Skeletal muscle satellite cell (primary cell): ENCODE data around the gene TBC1D21. TPM values are rescaled to one million over a fixed set of nuclear protein-coding genes. Genes with fewer than 3 reads are reported as not detected.

Experiments
- H3K27me3 ChIP-seq: 2 replicates; pipeline ENCODE4 v1.7.0; 2013; ENCODE audit warnings: low read length; ENCODE audit not compliant: control insufficient read depth, insufficient read depth
- H3K36me3 ChIP-seq: 2 replicates; pipeline ENCODE4 v1.7.0; 2013; ENCODE audit warnings: mild to moderate bottlenecking, control low read depth, low read length; ENCODE audit not compliant: insufficient read depth
- H3K4me1 ChIP-seq: 2 replicates; pipeline ENCODE4 v1.7.0; 2013; ENCODE audit warnings: low read length; ENCODE audit not compliant: control insufficient read depth, insufficient read depth
- H3K4me2 ChIP-seq: 2 replicates; pipeline ENCODE4 v1.7.0; 2013; ENCODE audit warnings: mild to moderate bottlenecking, low read length
- H3K4me3 ChIP-seq: 2 replicates; pipeline ENCODE4 v1.7.0; 2013; ENCODE audit warnings: low read length
- H3K9ac ChIP-seq: 2 replicates; pipeline ENCODE4 v1.7.0; 2013; ENCODE audit warnings: mild to moderate bottlenecking, low read depth, low read length, moderate library complexity
- H3K9me3 ChIP-seq: replicated peaks from 2 replicates; pipeline ENCODE4 v1.7.0; 2013; ENCODE audit warnings: mild to moderate bottlenecking, control low read depth, low read length
- total RNA-seq: library from RNA; depleted of rRNA; stranded (reverse); fragments of >200 nt; gene quantifications from 2 replicates; pipeline ENCODE4 v1.2.3, GENCODE V29; 2012; rRNA removed

Gene TBC1D21, protein sequence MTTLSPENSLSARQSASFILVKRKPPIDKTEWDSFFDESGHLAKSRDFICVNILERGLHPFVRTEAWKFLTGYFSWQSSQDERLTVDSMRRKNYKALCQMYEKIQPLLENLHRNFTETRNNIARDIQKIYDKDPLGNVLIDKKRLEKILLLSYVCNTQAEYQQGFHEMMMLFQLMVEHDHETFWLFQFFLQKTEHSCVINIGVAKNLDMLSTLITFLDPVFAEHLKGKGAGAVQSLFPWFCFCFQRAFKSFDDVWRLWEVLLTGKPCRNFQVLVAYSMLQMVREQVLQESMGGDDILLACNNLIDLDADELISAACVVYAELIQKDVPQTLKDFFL
- total RNA-seq = not detected in 2 replicates

DNA sequence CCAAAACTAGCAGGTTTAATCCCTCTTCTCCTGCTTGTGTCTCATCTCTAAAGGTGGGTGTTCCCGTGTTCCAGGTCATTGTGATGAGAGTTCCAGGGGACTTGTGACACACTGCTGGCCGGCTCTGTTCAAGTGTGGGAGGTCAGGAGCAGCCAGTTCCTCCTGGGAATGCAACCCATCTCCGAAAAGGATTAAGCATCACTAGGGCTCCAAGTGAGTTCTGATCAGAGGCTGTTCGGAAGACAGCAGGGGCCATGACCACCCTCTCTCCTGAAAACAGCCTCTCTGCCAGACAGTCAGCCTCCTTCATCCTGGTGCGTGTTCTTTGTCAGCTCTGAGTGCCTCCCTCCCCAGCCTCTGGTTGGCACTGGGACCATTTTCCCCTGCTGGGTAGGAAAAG, at the start of gene TBC1D21:
TBC1D21 (plus strand) TSS at position 109 of the 400 bp plus-strand sequence; CDS start at position 255, 146 bp downstream.
- Histone ChIP-seq H3K9me3 (no peaks in the 10 kb centered on the region), H3K4me3 (no peak within 1 kb of the TSS), H3K27me3 (peaks cover 73% of the 10 kb centered on the region), H3K4me2 (no peak within 1 kb of the TSS), H3K36me3 (no peaks in the 10 kb centered on the region), H3K9ac (no peak within 1 kb of the TSS), H3K4me1 (no peaks in the 10 kb centered on the region)

DNA sequence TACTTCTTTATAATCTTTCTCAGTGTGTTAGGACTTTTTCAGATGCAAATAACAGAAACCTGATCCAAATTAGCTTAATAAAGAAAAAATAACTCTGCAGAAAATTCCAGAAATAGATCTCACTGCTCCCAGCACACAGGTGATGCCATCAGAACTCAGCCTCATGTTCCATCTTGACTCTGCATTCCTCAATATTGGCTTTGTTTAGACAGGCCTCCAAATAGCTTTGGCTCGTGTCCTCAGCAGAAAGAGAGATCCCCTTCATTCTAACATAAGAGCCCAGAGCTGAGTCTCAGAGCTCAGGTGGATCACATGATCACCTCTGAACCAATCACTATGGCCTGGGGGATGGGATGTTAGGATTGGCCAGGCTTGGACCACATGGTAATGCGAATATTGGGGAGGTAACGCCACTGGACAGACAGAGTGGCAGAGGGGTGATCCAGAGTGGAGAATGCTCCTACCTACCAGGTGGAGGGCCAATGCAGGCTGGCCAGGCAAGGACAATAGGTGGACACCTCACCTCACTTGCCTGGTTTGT, 46.6 kb upstream of the TBC1D21 start:
- peaks cover 28% of the 10 kb centered on the region for H3K27me3 ChIP-seq
- H3K9ac ChIP-seq = no peak overlapping the region
- no peaks in the 10 kb centered on the region for H3K4me1 ChIP-seq
- no peaks in the 10 kb centered on the region for H3K9me3 ChIP-seq
- no peak overlapping the region for H3K4me3 ChIP-seq
- no peaks in the 10 kb centered on the region for H3K36me3 ChIP-seq
- no peak overlapping the region for H3K4me2 ChIP-seq

DNA sequence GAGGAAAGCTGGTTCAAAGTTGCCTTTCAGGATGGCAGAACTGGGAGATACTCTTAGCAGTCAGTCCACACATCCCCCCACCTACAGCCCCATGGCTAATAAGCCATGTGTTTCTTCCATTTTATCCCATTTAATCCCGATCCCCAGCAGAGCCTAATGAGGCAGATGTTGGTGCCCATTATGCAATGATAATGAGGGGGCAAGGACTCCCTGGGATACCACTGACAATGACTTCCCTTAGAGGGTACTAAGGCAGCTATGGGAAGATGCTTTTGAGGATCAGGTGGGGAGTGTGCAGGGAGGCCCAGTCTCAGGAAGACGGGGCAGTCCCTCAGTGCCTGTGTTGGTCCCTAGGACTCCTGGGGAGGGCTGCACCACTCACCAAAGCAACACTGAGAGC, 43.8 kb upstream of the TBC1D21 start:
- peaks cover 38% of the 10 kb centered on the region for H3K27me3 ChIP-seq
- H3K9ac ChIP-seq = no peak overlapping the region
- no peak overlapping the region for H3K4me2 ChIP-seq
- H3K4me1 ChIP-seq = no peaks in the 10 kb centered on the region
- H3K4me3 ChIP-seq = no peak overlapping the region
- no peaks in the 10 kb centered on the region for H3K36me3 ChIP-seq
- H3K9me3 ChIP-seq = no peaks in the 10 kb centered on the region

DNA sequence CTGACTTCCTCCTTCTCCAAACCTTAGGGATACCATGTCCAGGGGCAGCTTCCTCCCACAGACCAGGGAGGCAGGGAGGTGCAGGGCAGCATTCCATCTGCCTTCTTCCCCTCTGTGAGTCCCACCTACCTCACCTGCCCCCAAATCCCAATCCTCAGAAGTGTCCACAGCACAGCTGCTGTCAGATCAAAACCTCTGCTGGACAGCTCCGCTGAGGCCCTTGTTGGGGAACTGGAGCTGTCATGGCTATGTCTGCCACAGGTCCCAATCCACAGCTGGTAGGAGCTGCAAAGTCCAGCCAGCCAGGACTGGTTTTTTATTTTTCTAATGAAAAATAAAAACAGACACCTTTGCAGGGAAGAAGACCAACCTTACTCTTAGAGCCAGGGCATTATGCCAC, 40.7 kb upstream of the TBC1D21 start:
- Histone ChIP-seq H3K9ac (no peak overlapping the region), H3K4me2 (no peak overlapping the region), H3K36me3 (no peaks in the 10 kb centered on the region), H3K4me3 (no peak overlapping the region), H3K27me3 (peaks cover 60% of the 10 kb centered on the region), H3K9me3 (no peaks in the 10 kb centered on the region), H3K4me1 (no peaks in the 10 kb centered on the region)

DNA sequence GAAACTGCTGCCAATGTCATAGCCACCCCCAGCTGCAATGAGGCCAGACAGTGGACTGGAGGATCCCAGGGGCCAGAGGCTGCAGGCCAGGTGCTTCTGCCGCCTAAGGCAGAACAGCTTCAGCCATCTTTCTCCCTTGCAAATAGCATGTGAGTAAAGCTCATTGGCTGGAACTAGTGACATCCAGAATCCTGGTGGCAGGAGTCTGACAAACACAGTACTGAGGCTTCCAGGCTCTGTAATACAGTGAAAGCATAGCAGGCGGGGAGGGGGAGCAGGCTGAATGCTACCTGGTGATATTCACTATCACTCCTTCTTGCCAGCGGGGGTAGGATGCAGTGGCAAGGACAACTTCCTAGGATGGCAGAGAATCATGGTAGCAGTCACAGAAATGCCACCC, 36.5 kb upstream of the TBC1D21 start:
- Histone ChIP-seq H3K9ac (no peak overlapping the region), H3K27me3 (peaks cover 79% of the 10 kb centered on the region), H3K4me1 (no peaks in the 10 kb centered on the region), H3K4me2 (no peak overlapping the region), H3K4me3 (no peak overlapping the region), H3K36me3 (no peaks in the 10 kb centered on the region), H3K9me3 (no peaks in the 10 kb centered on the region)

DNA sequence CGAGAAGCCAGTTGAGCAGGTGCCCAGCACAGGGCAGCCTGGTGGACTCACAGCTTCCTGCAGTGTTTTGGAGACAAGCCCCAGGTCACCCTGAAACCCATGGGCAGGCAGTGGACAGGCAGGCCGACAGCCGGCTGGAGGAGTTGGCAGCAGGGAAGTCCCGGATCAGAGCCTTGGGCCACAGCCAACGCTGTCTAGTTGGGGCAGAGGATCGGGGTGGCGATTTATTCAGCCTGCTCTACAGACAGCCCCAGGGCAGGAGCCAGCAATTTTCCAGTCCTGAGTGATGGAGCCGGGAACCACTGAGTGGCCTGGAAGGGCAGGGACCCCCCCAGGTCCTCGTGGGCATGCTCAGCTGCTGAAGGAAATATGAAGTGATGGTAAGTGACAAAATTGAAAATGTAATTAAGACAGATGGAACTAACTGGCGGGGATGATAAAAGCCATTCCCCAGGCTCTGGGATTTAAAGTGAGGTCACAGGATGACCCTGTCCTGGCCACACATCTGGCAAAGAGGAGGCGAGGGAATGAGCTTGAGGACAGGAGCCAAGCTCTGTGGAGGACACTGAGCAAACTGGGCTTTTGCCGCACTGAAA, 34.4 kb upstream of the TBC1D21 start:
- Histone ChIP-seq H3K4me3 (no peak overlapping the region), H3K27me3 (peaks cover 81% of the 10 kb centered on the region), H3K9me3 (no peaks in the 10 kb centered on the region), H3K4me1 (no peaks in the 10 kb centered on the region), H3K4me2 (no peak overlapping the region), H3K36me3 (no peaks in the 10 kb centered on the region), H3K9ac (no peak overlapping the region)

DNA sequence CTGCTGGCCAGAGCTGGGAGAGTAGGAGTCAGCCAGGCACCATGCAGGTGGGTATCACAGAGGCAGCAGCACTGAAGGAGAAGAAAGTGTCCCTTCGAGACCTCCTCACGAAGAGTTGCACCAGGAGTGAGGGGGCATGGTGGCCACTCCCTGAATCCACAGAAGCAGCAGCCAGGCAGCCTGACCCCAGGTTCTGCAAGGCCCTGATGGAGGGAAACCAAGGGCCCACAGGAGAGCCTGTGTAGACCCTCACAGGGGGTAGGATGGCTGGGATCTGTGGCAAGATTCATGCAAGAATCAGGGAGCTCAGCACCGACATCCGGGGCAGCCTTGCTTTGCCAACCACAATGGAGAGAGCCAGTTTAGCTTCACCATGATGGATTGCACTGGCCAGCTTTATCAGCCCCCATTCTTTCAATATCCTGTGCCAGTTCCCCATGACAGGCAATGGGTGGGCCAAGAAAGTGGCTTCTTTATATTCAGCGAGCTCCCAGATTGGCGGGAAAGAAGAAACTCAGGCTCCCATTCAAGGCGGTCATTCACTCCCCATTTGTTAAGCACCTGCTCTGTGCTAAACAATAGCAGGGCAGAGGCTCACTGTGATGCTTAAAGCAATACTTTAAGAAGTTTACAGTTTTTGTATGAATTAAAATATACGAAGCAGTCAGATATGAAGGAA, 33.5 kb upstream of the TBC1D21 start:
- Histone ChIP-seq H3K4me3 (no peak overlapping the region), H3K9me3 (no peaks in the 10 kb centered on the region), H3K4me2 (no peak overlapping the region)

DNA sequence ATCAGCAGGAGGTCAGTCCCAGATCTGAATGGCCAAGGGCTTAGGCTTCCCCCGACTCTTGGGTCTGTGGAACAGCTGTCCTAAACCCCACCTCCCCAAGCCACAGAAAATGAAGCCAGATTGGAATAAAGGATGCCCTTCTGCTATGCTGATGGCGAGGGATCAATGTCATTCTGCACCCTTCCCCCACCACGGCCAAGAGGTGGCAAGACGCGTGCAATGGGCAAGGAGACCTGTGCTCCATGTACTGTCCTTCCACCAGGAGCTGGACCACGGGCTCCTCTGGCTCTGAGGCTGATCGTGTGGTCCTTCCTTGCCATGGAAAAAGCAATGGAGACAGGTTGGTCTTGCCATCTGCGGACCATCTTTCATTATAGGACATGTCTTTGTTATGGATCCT, 32.6 kb upstream of the TBC1D21 start:
- no peak overlapping the region for H3K4me3 ChIP-seq
- H3K9ac ChIP-seq = no peak overlapping the region
- H3K9me3 ChIP-seq = no peaks in the 10 kb centered on the region
- H3K4me2 ChIP-seq = no peak overlapping the region
- no peaks in the 10 kb centered on the region for H3K36me3 ChIP-seq
- H3K27me3 ChIP-seq = peaks cover 72% of the 10 kb centered on the region
- H3K4me1 ChIP-seq = no peaks in the 10 kb centered on the region

More for the DNA sequence above, 33.5 kb upstream of the TBC1D21 start:
- no peak overlapping the region for H3K9ac ChIP-seq
- no peaks in the 10 kb centered on the region for H3K36me3 ChIP-seq
- no peaks in the 10 kb centered on the region for H3K4me1 ChIP-seq
- H3K27me3 ChIP-seq = peaks cover 76% of the 10 kb centered on the region

DNA sequence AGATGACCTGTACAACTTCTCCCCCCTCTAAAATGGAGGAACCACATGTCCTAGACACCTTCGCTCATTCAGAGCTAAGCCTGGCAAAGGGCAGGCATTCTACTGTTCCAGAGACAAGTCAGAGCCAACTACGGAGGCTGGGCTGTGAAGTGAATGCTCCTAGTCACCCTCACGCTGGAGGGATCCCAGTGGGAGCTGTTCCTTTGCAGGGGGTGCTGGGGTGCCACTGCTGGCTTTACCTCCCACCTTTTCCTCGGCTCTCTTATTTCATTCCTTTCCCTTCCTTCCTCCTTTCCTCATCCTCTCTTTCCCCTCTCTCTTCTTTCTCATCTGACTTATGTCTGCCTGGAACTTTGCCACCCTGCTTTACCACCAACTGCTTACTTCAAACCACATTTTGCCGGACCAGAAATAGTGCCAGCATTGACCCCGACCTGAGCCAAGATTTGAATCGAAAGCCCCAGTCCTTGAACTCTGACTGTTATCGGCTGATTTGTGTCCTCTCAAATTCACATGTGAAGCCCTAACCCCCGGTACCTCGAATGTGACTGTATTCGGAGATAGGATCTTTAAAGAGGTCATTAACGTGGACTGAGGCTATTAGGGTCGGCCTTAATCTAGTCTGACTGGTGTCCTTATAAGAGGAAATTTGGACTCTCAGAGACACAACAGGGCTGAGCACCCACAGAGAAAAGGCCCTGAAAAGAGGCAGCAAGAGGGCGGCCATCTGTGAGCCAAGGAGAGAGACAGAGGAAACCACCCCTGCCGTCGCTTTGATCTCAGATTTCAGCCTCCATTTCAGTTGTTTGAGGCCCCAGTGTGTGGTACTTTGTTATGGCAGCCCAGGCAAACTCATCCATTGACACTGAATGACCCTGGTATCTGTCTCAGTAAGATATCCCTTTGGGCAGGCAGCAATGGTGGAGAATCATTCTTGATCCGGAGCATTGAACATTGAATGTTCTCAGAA, 31.3 kb upstream of the TBC1D21 start:
- H3K9ac ChIP-seq = no peak overlapping the region
- no peak overlapping the region for H3K4me3 ChIP-seq
- H3K9me3 ChIP-seq = no peaks in the 10 kb centered on the region
- H3K36me3 ChIP-seq = no peaks in the 10 kb centered on the region
- no peaks in the 10 kb centered on the region for H3K4me1 ChIP-seq
- no peak overlapping the region for H3K4me2 ChIP-seq
- H3K27me3 ChIP-seq = peaks cover 71% of the 10 kb centered on the region

DNA sequence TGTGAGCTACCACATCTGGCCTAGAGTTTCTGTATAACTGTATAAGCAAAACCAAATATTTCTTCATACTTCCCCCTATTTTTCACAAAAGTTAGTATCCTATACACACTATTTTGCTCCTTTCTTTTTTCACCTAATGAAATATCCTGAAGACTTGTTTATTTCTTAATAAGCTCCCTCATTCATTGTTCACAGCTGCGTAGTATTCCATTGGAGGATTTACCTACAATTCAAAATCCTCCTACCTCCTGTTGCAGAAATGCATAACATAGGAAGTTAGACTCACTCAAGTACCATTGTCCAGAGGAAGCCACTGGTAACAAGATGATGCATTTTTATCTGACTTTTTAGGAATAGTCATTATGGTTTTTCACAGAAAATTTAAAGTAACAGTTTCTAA, 29.6 kb upstream of the TBC1D21 start:
- H3K4me2 ChIP-seq = no peak overlapping the region
- no peaks in the 10 kb centered on the region for H3K4me1 ChIP-seq
- no peaks in the 10 kb centered on the region for H3K36me3 ChIP-seq
- H3K9ac ChIP-seq = no peak overlapping the region
- H3K9me3 ChIP-seq = no peaks in the 10 kb centered on the region
- H3K27me3 ChIP-seq = peaks cover 67% of the 10 kb centered on the region
- no peak overlapping the region for H3K4me3 ChIP-seq

DNA sequence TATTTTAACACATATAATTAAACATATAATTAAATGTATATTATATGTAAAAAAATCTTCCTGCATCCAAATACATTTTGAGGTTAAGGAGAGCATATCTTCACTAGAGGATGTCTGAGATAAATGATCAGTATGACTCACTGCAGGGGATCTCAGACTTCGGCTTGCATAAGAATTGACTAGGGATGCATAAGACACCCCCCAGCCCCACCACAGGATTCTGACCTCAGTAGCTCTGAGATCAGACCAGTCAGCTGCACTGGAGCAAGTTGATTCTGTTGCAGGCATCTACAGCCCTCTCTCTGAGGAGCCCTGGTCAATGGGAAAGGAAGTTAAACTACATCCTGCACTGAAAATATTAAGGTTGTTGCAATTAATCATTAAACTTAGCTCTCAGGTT, 29.0 kb upstream of the TBC1D21 start:
- Histone ChIP-seq H3K9ac (no peak overlapping the region), H3K4me3 (no peak overlapping the region), H3K4me2 (no peak overlapping the region), H3K9me3 (no peaks in the 10 kb centered on the region), H3K4me1 (no peaks in the 10 kb centered on the region), H3K36me3 (no peaks in the 10 kb centered on the region), H3K27me3 (peaks cover 66% of the 10 kb centered on the region)
